Type B pancreatic cell (in vitro differentiated cells): Measurements from ENCODE around the gene KIF3B. TPM values are rescaled to one million over a fixed set of nuclear protein-coding genes. Genes with fewer than 3 reads are reported as not detected.
"Not testable (repeated sequence)": the region's sequence is repeated elsewhere in the genome, so short reads cannot be mapped to it uniquely, and the experiment has no call there.

Experiments used
- DNase-seq: peaks from one replicate; pipeline ENCODE4 v3.0.0; 2021; ENCODE audit warnings: mixed read lengths; ENCODE audit not compliant: unreplicated experiment; ENCODE audit errors: extremely low spot score
- H3K27ac Mint-ChIP-seq: 2 replicates; pipeline ENCODE4 v1.8.0; 2021; ENCODE audit warnings: mild to moderate bottlenecking, mixed read lengths
- H3K27me3 Mint-ChIP-seq: 2 replicates; pipeline ENCODE4 v1.8.0; 2021; ENCODE audit warnings: mixed read lengths
- H3K36me3 Mint-ChIP-seq: 2 replicates; pipeline ENCODE4 v1.8.0; 2021; ENCODE audit warnings: mixed read lengths
- H3K4me1 Mint-ChIP-seq: one replicate; pipeline ENCODE4 v1.8.0; 2021; ENCODE audit warnings: mixed read lengths; ENCODE audit not compliant: unreplicated experiment
- H3K4me3 Mint-ChIP-seq: 2 replicates; pipeline ENCODE4 v1.8.0; 2021; ENCODE audit warnings: mild to moderate bottlenecking, mixed read lengths
- H3K9me3 Mint-ChIP-seq: 2 replicates; pipeline ENCODE4 v1.8.0; 2021; ENCODE audit warnings: mixed read lengths
- total RNA-seq: library from RNA; stranded (reverse); gene quantifications from 2 replicates; pipeline ENCODE4 v1.2.1, GENCODE V29; 2021; ENCODE audit warnings: low replicate concordance
- TF ChIP-seq, protein P1 (sequence below): fragments of 200-600 bp; sonication (generic); conservative IDR thresholded peaks from 2 replicates; pipeline ENCODE4 v1.5.0; 2021; ENCODE audit warnings: antibody characterized with exemption, mild to moderate bottlenecking

KIF3B gene
- total RNA-seq, 1 donor from 2014 or later = 41.2 TPM

DNA sequence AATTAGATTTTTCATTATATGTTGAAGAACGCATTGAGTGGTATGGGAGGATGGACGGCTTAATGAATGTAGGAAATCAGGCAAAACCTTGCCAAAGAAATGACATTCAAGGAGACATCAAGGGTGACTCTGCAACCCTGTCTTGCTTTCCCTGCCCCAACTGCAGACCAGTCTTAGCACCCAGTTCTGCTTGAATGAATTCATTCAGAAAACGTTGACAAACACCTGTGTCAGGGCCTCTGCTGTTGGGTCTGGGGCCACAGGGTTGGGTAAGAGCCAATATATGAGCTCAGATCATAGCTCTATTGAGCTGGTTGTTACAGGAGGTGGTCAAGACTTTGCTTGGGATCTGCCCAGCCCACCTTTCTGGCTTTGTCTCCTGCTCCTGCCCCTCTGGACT lies 73.0 kb downstream of the KIF3B start:
- peaks cover 16% of the 10 kb centered on the region for H3K4me1 Mint-ChIP-seq
- no peak overlapping the region for H3K27ac Mint-ChIP-seq
- TF ChIP-seq, protein P1, sequence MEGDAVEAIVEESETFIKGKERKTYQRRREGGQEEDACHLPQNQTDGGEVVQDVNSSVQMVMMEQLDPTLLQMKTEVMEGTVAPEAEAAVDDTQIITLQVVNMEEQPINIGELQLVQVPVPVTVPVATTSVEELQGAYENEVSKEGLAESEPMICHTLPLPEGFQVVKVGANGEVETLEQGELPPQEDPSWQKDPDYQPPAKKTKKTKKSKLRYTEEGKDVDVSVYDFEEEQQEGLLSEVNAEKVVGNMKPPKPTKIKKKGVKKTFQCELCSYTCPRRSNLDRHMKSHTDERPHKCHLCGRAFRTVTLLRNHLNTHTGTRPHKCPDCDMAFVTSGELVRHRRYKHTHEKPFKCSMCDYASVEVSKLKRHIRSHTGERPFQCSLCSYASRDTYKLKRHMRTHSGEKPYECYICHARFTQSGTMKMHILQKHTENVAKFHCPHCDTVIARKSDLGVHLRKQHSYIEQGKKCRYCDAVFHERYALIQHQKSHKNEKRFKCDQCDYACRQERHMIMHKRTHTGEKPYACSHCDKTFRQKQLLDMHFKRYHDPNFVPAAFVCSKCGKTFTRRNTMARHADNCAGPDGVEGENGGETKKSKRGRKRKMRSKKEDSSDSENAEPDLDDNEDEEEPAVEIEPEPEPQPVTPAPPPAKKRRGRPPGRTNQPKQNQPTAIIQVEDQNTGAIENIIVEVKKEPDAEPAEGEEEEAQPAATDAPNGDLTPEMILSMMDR = no peak
- DNase-seq = no peak
- H3K36me3 Mint-ChIP-seq = no peaks in the 10 kb centered on the region
- H3K4me3 Mint-ChIP-seq = no peak overlapping the region
- no peaks in the 10 kb centered on the region for H3K9me3 Mint-ChIP-seq
- no peaks in the 10 kb centered on the region for H3K27me3 Mint-ChIP-seq

DNA sequence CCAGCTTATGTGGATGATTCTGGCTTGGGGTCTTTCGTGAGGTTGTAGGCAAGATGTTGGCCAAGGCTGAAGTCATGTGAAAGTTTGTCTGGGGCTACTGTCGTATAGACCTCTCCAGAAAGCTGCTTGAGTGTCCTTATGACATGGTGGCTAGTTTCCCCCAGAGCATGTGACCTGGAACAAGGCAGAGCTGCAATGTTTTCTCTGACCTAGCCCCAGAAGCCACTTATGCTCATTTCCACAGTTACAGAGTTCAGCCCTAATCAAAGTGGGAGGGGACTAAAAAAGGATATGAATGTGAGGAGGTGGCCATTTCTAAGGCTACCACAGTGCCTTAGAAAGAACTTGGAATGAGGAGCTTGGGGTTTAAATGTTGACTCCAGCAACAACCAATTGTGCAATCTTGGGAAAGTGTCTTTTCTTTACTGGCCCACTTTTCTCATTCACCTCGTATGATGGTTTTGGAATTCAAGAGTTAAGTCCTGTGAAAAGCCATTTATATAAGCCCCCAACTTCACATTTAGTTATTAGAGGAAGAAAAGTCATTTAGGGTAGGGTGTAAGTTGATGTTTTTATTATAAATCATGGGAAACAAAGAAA lies 74.8 kb downstream of the KIF3B start:
- TF ChIP-seq, protein P1 = no peak
- H3K27me3 Mint-ChIP-seq = no peaks in the 10 kb centered on the region

DNA sequence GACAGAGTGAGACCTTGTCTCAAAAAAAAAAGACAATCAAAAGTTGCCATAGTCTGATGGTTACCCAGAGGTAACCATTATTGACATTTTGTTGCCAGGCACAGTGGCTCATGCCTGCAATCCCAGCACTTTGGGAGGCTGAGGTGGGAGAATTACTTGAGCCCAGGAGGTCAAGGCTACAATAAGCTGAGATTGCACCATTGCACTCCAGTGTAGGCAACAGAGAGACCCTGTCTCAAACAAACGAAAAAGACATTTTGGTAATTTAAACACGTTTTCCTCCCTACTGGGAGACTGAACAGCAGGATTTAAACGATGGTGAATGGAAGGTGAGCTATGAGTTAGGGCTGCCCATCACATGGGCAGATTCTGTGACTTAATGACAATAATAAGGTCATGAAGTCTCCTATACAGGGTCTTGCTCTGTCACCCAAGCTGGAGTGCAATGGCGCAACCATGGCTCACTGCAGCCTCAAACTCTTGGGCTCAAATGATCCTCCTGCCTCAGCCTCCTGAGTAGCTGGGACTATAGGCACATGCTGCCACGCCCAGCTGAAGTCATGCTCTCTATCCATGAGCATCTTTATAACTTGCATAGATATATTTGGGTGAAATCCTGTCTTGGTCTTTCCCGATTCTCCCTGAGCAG lies 76.5 kb downstream of the KIF3B start:
- Mint-ChIP-seq H3K36me3 (no peaks in the 10 kb centered on the region), H3K27ac (peak overlapping the region; percentile 2)

More for the DNA sequence above, 74.8 kb downstream of the KIF3B start:
- no peaks in the 10 kb centered on the region for H3K36me3 Mint-ChIP-seq
- no peak overlapping the region for H3K4me3 Mint-ChIP-seq
- no peaks in the 10 kb centered on the region for H3K9me3 Mint-ChIP-seq
- no peak for DNase-seq
- H3K4me1 Mint-ChIP-seq = peaks cover 22% of the 10 kb centered on the region
- H3K27ac Mint-ChIP-seq = no peak overlapping the region

DNA sequence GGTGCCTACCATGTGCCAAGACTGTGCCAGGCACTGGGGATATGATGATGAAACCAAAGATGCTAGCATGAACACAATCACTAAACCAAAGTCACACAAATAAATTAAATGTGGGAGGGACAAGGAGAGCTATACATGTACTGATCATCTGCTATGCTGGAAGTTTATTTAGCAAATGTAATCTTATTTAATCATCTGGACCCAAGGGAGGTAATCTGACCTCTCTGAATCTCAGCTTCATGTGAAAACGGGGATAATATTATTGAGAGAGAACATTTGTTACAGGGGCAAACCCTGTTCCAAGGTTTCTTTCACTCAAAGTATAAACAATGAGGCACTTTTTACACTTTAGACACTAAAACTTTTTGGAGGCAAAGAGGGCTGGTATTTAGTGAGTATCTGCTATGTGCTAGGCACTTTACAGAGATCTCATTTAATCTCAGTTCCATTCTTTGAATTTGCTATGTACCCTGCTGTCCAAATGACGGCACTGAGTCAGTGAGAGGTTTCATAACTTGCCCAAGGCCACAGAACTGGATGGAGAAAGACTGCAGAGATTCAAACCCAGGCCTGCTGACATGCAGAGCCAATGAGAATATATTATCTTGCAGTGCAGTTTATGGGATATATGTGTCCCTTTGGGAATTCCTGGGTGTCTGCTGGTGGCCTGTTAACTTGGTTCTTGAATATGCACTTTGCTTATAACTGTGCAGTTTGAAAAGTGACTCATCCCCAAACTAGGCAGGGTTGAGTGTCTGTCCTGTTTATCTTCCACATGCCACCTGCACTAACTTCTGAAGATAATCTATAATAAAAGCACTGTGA lies 77.4 kb downstream of the KIF3B start:
- peak overlapping the region; percentile 2 for H3K27ac Mint-ChIP-seq
- TF ChIP-seq, protein P1 = no peak
- H3K4me3 Mint-ChIP-seq = peak overlapping the region; percentile 32

More for the DNA sequence above, 76.5 kb downstream of the KIF3B start:
- TF ChIP-seq, protein P1 = no peak
- DNase-seq = no peak
- Mint-ChIP-seq H3K9me3 (no peaks in the 10 kb centered on the region), H3K4me1 (peaks cover 21% of the 10 kb centered on the region), H3K27me3 (no peaks in the 10 kb centered on the region), H3K4me3 (no peak overlapping the region)

DNA sequence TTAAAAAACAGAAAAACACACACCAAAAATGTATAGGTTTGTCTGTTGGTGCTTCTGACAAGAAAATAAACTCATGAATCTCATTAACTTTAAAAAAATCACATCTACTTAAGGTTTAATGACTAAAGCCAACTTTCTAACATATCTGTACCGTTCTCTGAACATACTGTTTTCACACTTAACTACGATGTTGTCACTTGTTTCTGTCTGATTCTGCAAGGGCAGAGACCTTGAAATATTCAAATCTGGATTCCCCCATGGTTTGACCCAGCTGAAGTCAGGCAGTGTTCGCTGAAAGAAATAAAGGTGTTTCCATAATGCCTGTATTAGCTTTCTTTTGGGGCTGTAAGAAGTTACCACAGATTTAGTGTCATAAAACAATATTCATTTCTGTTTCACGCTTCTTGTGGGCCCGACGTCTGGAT lies 78.0 kb downstream of the KIF3B start:
- Mint-ChIP-seq H3K27ac (no peak overlapping the region), H3K9me3 (no peaks in the 10 kb centered on the region), H3K36me3 (peaks cover 1% of the 10 kb centered on the region)

More for the DNA sequence above, 77.4 kb downstream of the KIF3B start:
- no peaks in the 10 kb centered on the region for H3K36me3 Mint-ChIP-seq
- no peak for DNase-seq
- no peaks in the 10 kb centered on the region for H3K9me3 Mint-ChIP-seq
- H3K4me1 Mint-ChIP-seq = peaks cover 27% of the 10 kb centered on the region
- no peaks in the 10 kb centered on the region for H3K27me3 Mint-ChIP-seq

DNA sequence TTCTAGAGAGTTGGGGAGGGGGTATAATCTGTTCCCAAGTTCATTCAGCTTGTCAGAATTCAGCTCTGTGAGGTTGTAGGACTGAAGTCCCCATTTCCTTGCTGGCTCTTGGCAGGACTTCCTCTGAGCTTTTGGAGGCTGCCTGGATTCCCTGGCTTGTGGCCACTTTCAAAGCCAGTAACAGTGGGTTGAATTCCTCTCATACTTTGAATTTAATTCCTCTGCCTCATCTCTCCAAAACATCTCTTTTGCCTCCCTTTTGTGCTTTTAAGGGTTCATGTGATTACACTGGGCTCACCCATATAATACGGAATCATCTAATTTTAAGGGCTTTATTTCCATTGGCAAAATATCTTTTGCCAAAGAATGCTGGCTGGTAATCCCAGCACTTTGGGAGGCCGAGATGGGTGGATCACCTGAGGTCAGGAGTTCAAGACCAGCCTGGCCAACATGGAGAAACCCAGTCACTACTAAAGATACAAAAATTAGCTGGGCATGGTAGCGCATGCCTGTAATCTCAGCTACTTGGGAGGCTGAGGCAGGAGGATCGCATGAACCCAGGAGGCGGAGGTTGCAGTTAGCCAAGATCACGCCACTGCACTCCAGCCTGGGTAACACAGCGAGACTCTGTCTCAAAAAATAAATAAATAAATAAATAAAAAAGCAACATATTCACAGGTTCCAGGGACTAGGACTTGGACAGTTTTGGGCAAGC lies 78.6 kb downstream of the KIF3B start:
- not testable (repeated sequence) for H3K9me3 Mint-ChIP-seq, H3K27ac Mint-ChIP-seq, H3K36me3 Mint-ChIP-seq, DNase-seq, H3K4me3 Mint-ChIP-seq, H3K27me3 Mint-ChIP-seq
- H3K4me1 Mint-ChIP-seq = peaks cover 37% of the 10 kb centered on the region

More for the DNA sequence above, 78.0 kb downstream of the KIF3B start:
- no peaks in the 10 kb centered on the region for H3K27me3 Mint-ChIP-seq
- DNase-seq = no peak
- TF ChIP-seq, protein P1 = no peak
- H3K4me1 Mint-ChIP-seq = peaks cover 33% of the 10 kb centered on the region
- H3K4me3 Mint-ChIP-seq = no peak overlapping the region
